Measurements from ENCODE around the gene KCNQ1. TPM values are rescaled to one million over a fixed set of nuclear protein-coding genes. Genes with fewer than 3 reads are reported as not detected.

The KCNQ1 gene
- total RNA-seq, 2 donors from 2014 or later, result 4.4 to 25.3 TPM

- Histone ChIP-seq H3K27ac (no peak overlapping the region), H3K27me3 (replicated peaks; ENCODE audit: insufficient read depth) (no peaks in the 10 kb centered on the region), H3K9me3 (no peaks in the 10 kb centered on the region), H3K4me1 (ENCODE audit: control insufficient read depth in 1 of 2, low read depth in 2 of 2) (peaks cover 0 to 12% of the 10 kb centered on the region in 2 donors), H3K4me3 (no peak overlapping the region), H3K36me3 (no peaks in the 10 kb centered on the region)
- ATAC-seq (ENCODE audit: insufficient number of reproducible peaks, low FRiP score, low read depth), result no peak
- no peak for DNase-seq (ENCODE audit: low spot score)
- no peak for TF ChIP-seq CTCF (IDR thresholded peaks at IDR 0.05)
Observed at GRCh38 chr11:2536440-2536989, 91.7 kb downstream of the KCNQ1 start.

DNA sequence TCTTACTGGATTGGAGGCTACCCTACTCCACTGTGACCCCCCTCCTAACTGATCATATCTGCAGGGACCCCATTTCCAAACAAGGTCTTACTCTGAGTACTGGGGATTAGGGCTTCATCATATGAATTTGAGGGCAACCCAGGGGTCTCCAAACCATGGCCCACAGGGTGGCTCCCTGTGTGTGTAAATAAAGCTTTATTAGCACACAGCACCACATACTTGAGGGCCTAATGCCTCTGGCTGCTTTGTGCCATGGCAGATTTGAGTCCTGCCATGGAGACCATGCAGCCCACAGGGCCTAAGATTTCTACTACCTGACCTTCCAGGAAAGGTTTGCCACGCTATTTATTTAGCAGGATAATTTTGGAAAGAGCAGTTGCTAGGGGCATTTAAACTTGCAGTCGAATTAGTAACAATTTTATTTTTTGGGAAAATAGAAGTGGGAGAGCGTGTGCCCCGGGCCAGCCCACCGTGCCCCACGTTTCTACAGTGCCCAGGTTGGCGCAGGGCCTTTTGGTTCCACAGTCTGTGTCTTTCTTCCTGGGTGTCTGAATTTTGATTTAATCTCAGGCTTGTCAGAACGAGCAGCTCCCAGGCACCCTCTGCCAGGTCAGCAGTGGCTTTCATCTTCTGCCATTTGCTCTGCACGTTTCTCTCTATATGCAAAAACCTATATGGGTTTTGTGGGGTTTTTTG is 92.3 kb downstream of the KCNQ1 start:
- Histone ChIP-seq H3K27ac (no peak overlapping the region), H3K27me3 (replicated peaks; ENCODE audit: insufficient read depth) (no peaks in the 10 kb centered on the region), H3K4me1 (ENCODE audit: control insufficient read depth in 1 of 2, low read depth in 2 of 2) (peaks cover 0 to 12% of the 10 kb centered on the region in 2 donors), H3K4me3 (no peak overlapping the region), H3K36me3 (no peaks in the 10 kb centered on the region), H3K9me3 (no peaks in the 10 kb centered on the region)
- DNase-seq (ENCODE audit: low spot score) (no peak), ATAC-seq (ENCODE audit: insufficient number of reproducible peaks, low FRiP score, low read depth) (no peak)
- no peak for TF ChIP-seq CTCF (IDR thresholded peaks at IDR 0.05)

- no peak for ATAC-seq (ENCODE audit: insufficient number of reproducible peaks, low FRiP score, low read depth)
- Histone ChIP-seq H3K4me1 (ENCODE audit: control insufficient read depth in 1 of 2, low read depth in 2 of 2) (peaks cover 0 to 5% of the 10 kb centered on the region in 2 donors), H3K4me3 (no peak overlapping the region), H3K27ac (no peak overlapping the region), H3K27me3 (replicated peaks; ENCODE audit: insufficient read depth) (no peaks in the 10 kb centered on the region), H3K36me3 (no peaks in the 10 kb centered on the region), H3K9me3 (no peaks in the 10 kb centered on the region)
- DNase-seq (ENCODE audit: low spot score), result no peak
- TF ChIP-seq CTCF (IDR thresholded peaks at IDR 0.05), result no peak
Observed at GRCh38 chr11:2537896-2538724, 93.3 kb downstream of the KCNQ1 start.

DNA sequence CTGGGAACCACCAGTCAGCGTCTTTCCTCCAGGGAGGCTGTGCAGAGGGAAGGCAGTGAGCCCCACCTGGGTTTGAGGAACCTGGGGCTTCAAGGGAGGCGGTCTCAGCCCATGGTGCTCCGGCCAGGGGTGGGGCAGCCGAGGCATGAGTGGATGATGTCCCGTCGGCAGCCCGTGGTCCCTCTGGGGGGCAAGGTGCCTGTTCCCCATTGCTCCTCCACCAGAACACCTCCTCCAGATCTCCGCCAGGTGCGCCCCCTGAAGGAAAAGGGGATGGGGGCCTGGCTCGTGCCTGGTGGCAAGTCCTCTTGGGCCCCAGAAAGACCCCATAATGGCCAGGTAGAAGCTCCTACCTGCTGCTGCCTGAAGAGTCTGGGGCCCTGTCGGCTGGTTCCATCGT is 94.1 kb downstream of the KCNQ1 start:
- DNase-seq (ENCODE audit: low spot score), result no peak
- no peak overlapping the region for H3K27ac ChIP-seq
- H3K36me3 ChIP-seq, result no peaks in the 10 kb centered on the region
- ATAC-seq (ENCODE audit: insufficient number of reproducible peaks, low FRiP score, low read depth), result no peak
- no peaks in the 10 kb centered on the region for H3K27me3 ChIP-seq (replicated peaks; ENCODE audit: insufficient read depth)
- TF ChIP-seq CTCF (IDR thresholded peaks at IDR 0.05), result no peak
- no peaks in the 10 kb centered on the region for H3K4me1 ChIP-seq (ENCODE audit: control insufficient read depth in 1 of 2, low read depth in 2 of 2)
- no peak overlapping the region for H3K4me3 ChIP-seq
- H3K9me3 ChIP-seq, result no peaks in the 10 kb centered on the region
